Trophoblast cell (in vitro differentiated cells and primary cell): ENCODE measurements around the gene NPBWR2.

Experiments used
- DNase-seq, 2 donors: peaks; one replicate each; pipeline ENCODE4 v3.0.0-alpha.2; 2016
- H2AFZ ChIP-seq: 2 replicates; pipeline ENCODE4 v1.6.1; 2013; ENCODE audit warnings: low read length, moderate library complexity, mild to moderate bottlenecking; ENCODE audit not compliant: insufficient read depth, poor library complexity
- H2AK5ac ChIP-seq: 2 replicates; pipeline ENCODE4 v1.6.1; 2013; ENCODE audit warnings: mild to moderate bottlenecking, low read length
- H2BK120ac ChIP-seq: 2 replicates; pipeline ENCODE4 v1.6.1; 2013; ENCODE audit warnings: low read length, mild to moderate bottlenecking, moderate library complexity; ENCODE audit not compliant: insufficient read depth, poor library complexity
- H2BK12ac ChIP-seq: 2 replicates; pipeline ENCODE4 v1.6.1; 2013; ENCODE audit warnings: mild to moderate bottlenecking, low read length, moderate library complexity
- H2BK5ac ChIP-seq: 2 replicates; pipeline ENCODE4 v1.6.1; 2013; ENCODE audit warnings: low read length, low read depth, moderate library complexity, mild to moderate bottlenecking; ENCODE audit not compliant: poor library complexity
- H3K14ac ChIP-seq: 2 replicates; pipeline ENCODE4 v1.6.1; 2013; ENCODE audit warnings: mild to moderate bottlenecking, low read length
- H3K18ac ChIP-seq: 2 replicates; pipeline ENCODE4 v1.6.1; 2013; ENCODE audit warnings: mild to moderate bottlenecking, low read length
- H3K23ac ChIP-seq: 2 replicates; pipeline ENCODE4 v1.6.1; 2013; ENCODE audit warnings: low read length
- H3K27ac ChIP-seq: 2 replicates; pipeline ENCODE4 v1.5.1; 2013; ENCODE audit warnings: low read depth, mild to moderate bottlenecking, inconsistent platforms, low read length, moderate library complexity
- H3K27me3 ChIP-seq: 2 replicates; pipeline ENCODE4 v1.6.1; 2013; ENCODE audit warnings: inconsistent platforms, mild to moderate bottlenecking, low read length, moderate library complexity; ENCODE audit not compliant: insufficient read depth
- H3K36me3 ChIP-seq, 2 experiments: 1 replicate in 1 of 2; 2 replicates in 1 of 2; pipeline ENCODE4 v1.6.1; 2013; ENCODE audit warnings: low read length in 2 of 2, mild to moderate bottlenecking in 2 of 2, moderate library complexity in 1 of 2; ENCODE audit not compliant: insufficient read depth in 2 of 2, control insufficient read depth in 1 of 2
- H3K4ac ChIP-seq: 2 replicates; pipeline ENCODE4 v1.6.1; 2013; ENCODE audit warnings: low read depth, mild to moderate bottlenecking, low read length, moderate library complexity
- H3K4me1 ChIP-seq, 2 experiments: 1 replicate in 1 of 2; 2 replicates in 1 of 2; pipeline ENCODE4 v1.6.1; 2013; ENCODE audit warnings: low read length in 2 of 2, mild to moderate bottlenecking in 2 of 2, moderate library complexity in 1 of 2; ENCODE audit not compliant: insufficient read depth in 2 of 2, control insufficient read depth in 1 of 2
- H3K4me2 ChIP-seq: 2 replicates; pipeline ENCODE4 v1.6.1; 2013; ENCODE audit warnings: inconsistent platforms, mild to moderate bottlenecking, low read length, moderate library complexity
- H3K4me3 ChIP-seq: 2 replicates; pipeline ENCODE4 v1.5.1; 2013; ENCODE audit warnings: mild to moderate bottlenecking, low read depth, low read length, inconsistent platforms
- H3K79me1 ChIP-seq: one replicate; pipeline ENCODE4 v1.6.1; 2013; ENCODE audit warnings: low read length
- H3K79me2 ChIP-seq: 2 replicates; pipeline ENCODE4 v1.6.1; 2013; ENCODE audit warnings: low read length, mild to moderate bottlenecking; ENCODE audit not compliant: control insufficient read depth, insufficient read depth, poor library complexity
- H3K9ac ChIP-seq: 2 replicates; pipeline ENCODE4 v1.6.1; 2013; ENCODE audit warnings: mild to moderate bottlenecking, low read length
- H3K9me3 ChIP-seq: 2 replicates; pipeline ENCODE4 v1.6.1; 2013; ENCODE audit warnings: low read depth, mild to moderate bottlenecking, control low read depth, inconsistent platforms, low read length; ENCODE audit not compliant: insufficient read depth
- H4K12ac ChIP-seq: 2 replicates; pipeline ENCODE4 v1.6.1; 2013; ENCODE audit warnings: low read depth, mild to moderate bottlenecking, low read length, moderate library complexity
- H4K8ac ChIP-seq: 2 replicates; pipeline ENCODE4 v1.6.1; 2013; ENCODE audit warnings: low read depth, mild to moderate bottlenecking, low read length, moderate library complexity
- H4K91ac ChIP-seq: one replicate; pipeline ENCODE4 v1.6.1; 2013; ENCODE audit warnings: low read depth, mild to moderate bottlenecking, low read length, moderate library complexity
- WGBS: extraction: QIAGEN DNeasy Blood & Tissue Kit; methylation state at CpG from one replicate; pipeline ENCODE4 v1.1.7; 2013; ENCODE audit warnings: missing lambda C conversion rate; ENCODE audit not compliant: insufficient read length, insufficient coverage; ENCODE audit errors: extremely low coverage; 5-methylcytosine and 5-hydroxymethylcytosine counted together

The NPBWR2 gene

GRCh38 chr20:64083804-64084684 lies 23.3 kb downstream of the NPBWR2 start, which contains the start of gene LKAAEAR1:
Gene LKAAEAR1, minus strand, starts transcription at chr20:64084398. Its CDS starts 179 bp downstream, at chr20:64084219.
- no peak within 1 kb of the TSS for H2AK5ac ChIP-seq
- peaks cover 10% of the 10 kb centered on the region for H3K79me1 ChIP-seq
- H2BK5ac ChIP-seq: no peak within 1 kb of the TSS
- peak within 1 kb of the TSS; percentile 91 for H3K4me2 ChIP-seq
- H3K79me2 ChIP-seq: peaks cover 8% of the 10 kb centered on the region
- peaks cover 12 to 18% of the 10 kb centered on the region in 2 experiments for H3K4me1 ChIP-seq
- H3K27ac ChIP-seq: no peak within 1 kb of the TSS
- no peak within 1 kb of the TSS for H4K91ac ChIP-seq
- no peak for DNase-seq
- WGBS: no CpG with 5 or more reads among the region's 86 CpGs
- H3K27me3 ChIP-seq: peaks cover 28% of the 10 kb centered on the region
- H2BK120ac ChIP-seq: no peak within 1 kb of the TSS
- H3K9me3 ChIP-seq: peaks cover 9% of the 10 kb centered on the region
- H3K14ac ChIP-seq: no peak within 1 kb of the TSS
- peak within 1 kb of the TSS; percentile 66 for H2AFZ ChIP-seq
- H3K9ac ChIP-seq: no peak within 1 kb of the TSS
- H3K4me3 ChIP-seq: peak within 1 kb of the TSS; percentile 67
- no peak within 1 kb of the TSS for H3K23ac ChIP-seq
- no peak within 1 kb of the TSS for H3K4ac ChIP-seq
- H3K36me3 ChIP-seq: no peaks in the 10 kb centered on the region
- no peak within 1 kb of the TSS for H3K18ac ChIP-seq
- H4K12ac ChIP-seq: peak within 1 kb of the TSS; percentile 16
- no peak within 1 kb of the TSS for H4K8ac ChIP-seq
- H2BK12ac ChIP-seq: no peak within 1 kb of the TSS

- H2BK12ac ChIP-seq: no peak overlapping the region
- peak overlapping the region; percentile 67 for H3K4me3 ChIP-seq
- H3K79me1 ChIP-seq: peaks cover 11% of the 10 kb centered on the region
- WGBS: no CpG with 5 or more reads among the region's 52 CpGs
- H4K12ac ChIP-seq: no peak overlapping the region
- H4K8ac ChIP-seq: no peak overlapping the region
- H3K9ac ChIP-seq: no peak overlapping the region
- peak overlapping the region; percentile 66 for H2AFZ ChIP-seq
- peak overlapping the region; percentile 91 for H3K4me2 ChIP-seq
- H3K14ac ChIP-seq: no peak overlapping the region
- H3K27me3 ChIP-seq: peaks cover 28% of the 10 kb centered on the region
- peaks cover 10% of the 10 kb centered on the region for H3K79me2 ChIP-seq
- H3K9me3 ChIP-seq: peaks cover 9% of the 10 kb centered on the region
- H3K27ac ChIP-seq: no peak overlapping the region
- H2BK5ac ChIP-seq: no peak overlapping the region
- H3K18ac ChIP-seq: no peak overlapping the region
- H3K36me3 ChIP-seq: no peaks in the 10 kb centered on the region
- no peak overlapping the region for H2BK120ac ChIP-seq
- no peak overlapping the region for H3K4ac ChIP-seq
- H3K4me1 ChIP-seq: peaks cover 14 to 23% of the 10 kb centered on the region in 2 experiments
- no peak overlapping the region for H3K23ac ChIP-seq
- peak; percentile 49 to 71 for DNase-seq
- H2AK5ac ChIP-seq: no peak overlapping the region
- H4K91ac ChIP-seq: no peak overlapping the region
These were observed 24.0 kb downstream of the NPBWR2 start for GRCh38 chr20:64083378-64083803.

- no peak overlapping the region for H3K14ac ChIP-seq
- no peak overlapping the region for H3K18ac ChIP-seq
- no peak overlapping the region for H3K27ac ChIP-seq
- H2BK12ac ChIP-seq: no peak overlapping the region
- no peak overlapping the region for H3K9ac ChIP-seq
- H2BK5ac ChIP-seq: no peak overlapping the region
- no peak overlapping the region for H3K23ac ChIP-seq
- H3K79me1 ChIP-seq: peaks cover 11% of the 10 kb centered on the region
- no peak overlapping the region for H3K4ac ChIP-seq
- no CpG with 5 or more reads among the region's 13 CpGs for WGBS
- H3K27me3 ChIP-seq: peaks cover 28% of the 10 kb centered on the region
- H2BK120ac ChIP-seq: no peak overlapping the region
- no peak overlapping the region for H2AFZ ChIP-seq
- H4K91ac ChIP-seq: no peak overlapping the region
- H2AK5ac ChIP-seq: no peak overlapping the region
- DNase-seq: no peak
- no peak overlapping the region for H4K8ac ChIP-seq
- no peaks in the 10 kb centered on the region for H3K36me3 ChIP-seq
- peaks cover 14 to 25% of the 10 kb centered on the region in 2 experiments for H3K4me1 ChIP-seq
- H3K9me3 ChIP-seq: peaks cover 9% of the 10 kb centered on the region
- H4K12ac ChIP-seq: no peak overlapping the region
- no peak overlapping the region for H3K4me3 ChIP-seq
- peaks cover 10% of the 10 kb centered on the region for H3K79me2 ChIP-seq
- peak overlapping the region; percentile 91 for H3K4me2 ChIP-seq
These were observed 24.5 kb downstream of the NPBWR2 start for GRCh38 chr20:64082820-64083377.

- no peak overlapping the region for H2BK120ac ChIP-seq
- H2AFZ ChIP-seq: no peak overlapping the region
- H3K27me3 ChIP-seq: peaks cover 28% of the 10 kb centered on the region
- no peak overlapping the region for H3K9ac ChIP-seq
- no peak overlapping the region for H4K8ac ChIP-seq
- no peak overlapping the region for H3K27ac ChIP-seq
- DNase-seq: no peak
- peak overlapping the region; percentile 4 for H3K4me2 ChIP-seq
- peaks cover 11% of the 10 kb centered on the region for H3K79me1 ChIP-seq
- no peak overlapping the region for H3K18ac ChIP-seq
- H3K23ac ChIP-seq: no peak overlapping the region
- no peak overlapping the region for H4K91ac ChIP-seq
- no peak overlapping the region for H2BK12ac ChIP-seq
- H3K36me3 ChIP-seq: no peaks in the 10 kb centered on the region
- H3K9me3 ChIP-seq: peaks cover 4% of the 10 kb centered on the region
- H3K4ac ChIP-seq: no peak overlapping the region
- no CpG with 5 or more reads among the region's 13 CpGs for WGBS
- H2AK5ac ChIP-seq: no peak overlapping the region
- H3K4me3 ChIP-seq: no peak overlapping the region
- peaks cover 10% of the 10 kb centered on the region for H3K79me2 ChIP-seq
- no peak overlapping the region for H3K14ac ChIP-seq
- H4K12ac ChIP-seq: no peak overlapping the region
- H2BK5ac ChIP-seq: no peak overlapping the region
- peaks cover 14 to 25% of the 10 kb centered on the region in 2 experiments for H3K4me1 ChIP-seq
These were observed 25.1 kb downstream of the NPBWR2 start for GRCh38 chr20:64082126-64082731.
